ENCODE results near the gene NFIX. TPM values are rescaled to one million over a fixed set of nuclear protein-coding genes. Genes with fewer than 3 reads are reported as not detected.

NFIX gene
- total RNA-seq, 1 experiment from 2014 or later = 144 TPM

GRCh38 chr19:12974301-12975220, 20.7 kb upstream of the NFIX start:
- CTCF ChIA-PET = interaction anchor here (0.6 kb wide), 1 partner anchor 120 kb away, joined by 3 read pairs; no protein-coding TSS in a partner anchor
- POLR2A ChIA-PET = interaction anchor here (0.6 kb wide), 1 partner anchor 8 kb away, joined by 3 read pairs; no protein-coding TSS in a partner anchor

More at GRCh38 chr19:12974301-12975220, 20.7 kb upstream of the NFIX start:
- no peaks in the 10 kb centered on the region for H3K9me3 ChIP-seq (ENCODE audit: control insufficient read depth, insufficient read depth, low read depth, low read length)
- BruUV-seq (replicated peaks) = no TSS peak
- in situ Hi-C loops (cut with HindIII; ENCODE audit: low pct_unique_long_range_greater_than_20kb, low sequenced_read_pairs) = no loop called here
- H3K27ac ChIP-seq (ENCODE audit: low read length) = no peak overlapping the region
- intact Hi-C loops (cut with micrococcal nuclease; ENCODE audit: unreplicated experiment) = loop anchor here (5.0 kb wide), 2 partner anchors 118 to 288 kb away; no protein-coding TSS in a partner anchor
- no peak for DNase-seq (ENCODE audit: low read depth, low spot score)
- TF ChIP-seq CTCF (IDR thresholded peaks at IDR 0.05) (no peak), REST (IDR thresholded peaks at IDR 0.05; ENCODE audit: insufficient read depth in 1 of 2, low read depth in 2 of 2, low read length in 1 of 2) (no peak), TCF7L2 (IDR thresholded peaks at IDR 0.05; ENCODE audit: low read depth, low read length) (no peak), POLR2AphosphoS5 (IDR thresholded peaks at IDR 0.05; ENCODE audit: low read depth, low read length) (no peak), SIN3A (IDR thresholded peaks at IDR 0.05; ENCODE audit: borderline replicate concordance, insufficient read depth, low read depth, low read length) (no peak)
- H3K36me3 ChIP-seq (ENCODE audit: control insufficient read depth, insufficient read depth, low read length) = no peaks in the 10 kb centered on the region
- ATAC-seq = no peak
- H3K4me1 ChIP-seq (ENCODE audit: control insufficient read depth, insufficient read depth, low read length) = peaks cover 5% of the 10 kb centered on the region
- H3K27me3 ChIP-seq (ENCODE audit: control insufficient read depth, insufficient read depth, low read length) = no peaks in the 10 kb centered on the region
- no peak overlapping the region for H3K4me3 ChIP-seq (ENCODE audit: low read depth in 2 of 2, low read length in 2 of 2)

All from Panc1 (cell line).